ENCODE data around the gene TMEM59. TPM values are rescaled to one million over a fixed set of nuclear protein-coding genes. Genes with fewer than 3 reads are reported as not detected.

TMEM59 gene
- total and polyA plus RNA-seq, 2 of the 8 experiments (the other 6 are each of a cell fraction or from before 2014, with no cell fraction given) = 116 to 139 TPM

GRCh38 chr1:53998223-53998622, 54.8 kb downstream of the TMEM59 start:
- no peak overlapping the region for H2BK12ac ChIP-seq (ENCODE audit: low read depth, low read length)
- H2BK5ac ChIP-seq (ENCODE audit: low read depth, low read length) = no peak overlapping the region
- H3K9me3 ChIP-seq (ENCODE audit: insufficient read depth in 2 of 2, low read depth in 1 of 2, low read length in 1 of 2) = no peaks in the 10 kb centered on the region
- no peak overlapping the region for H3K27ac ChIP-seq (ENCODE audit: low read depth, low read length)
- DNase-seq (ENCODE audit: low read depth in 1 of 2, low spot score in 2 of 2) (no peak), FAIRE-seq (no peak)
- H3K79me1 ChIP-seq (ENCODE audit: low read depth, low read length) = no peaks in the 10 kb centered on the region
- H4K8ac ChIP-seq (ENCODE audit: extremely low read depth, insufficient read depth, low read length) = no peak overlapping the region
- no peak overlapping the region for H4K5ac ChIP-seq (ENCODE audit: insufficient read length, low read depth, low read length)
- H2AK5ac ChIP-seq (ENCODE audit: low read depth, low read length) = no peak overlapping the region
- H3K23me2 ChIP-seq (ENCODE audit: low read depth, low read length) = no peaks in the 10 kb centered on the region
- H2AFZ ChIP-seq (ENCODE audit: low read length) = no peak overlapping the region
- no peaks in the 10 kb centered on the region for H3K27me3 ChIP-seq (replicated peaks in 1 of 4; ENCODE audit: control insufficient read depth in 3 of 4, extremely low read depth in 1 of 4, insufficient read depth in 3 of 4, low read length in 3 of 4)
- no peaks in the 10 kb centered on the region for H3K36me3 ChIP-seq (ENCODE audit: control insufficient read depth in 2 of 4, insufficient read depth in 4 of 4, low read length in 3 of 4)
- H3K56ac ChIP-seq (replicated peaks; ENCODE audit: insufficient read length, low read depth, low read length) = no peak overlapping the region
- no peaks in the 10 kb centered on the region for H3K4me1 ChIP-seq (replicated peaks in 1 of 4; ENCODE audit: control insufficient read depth in 3 of 4, insufficient read depth in 4 of 4, low read length in 3 of 4)
- no peak overlapping the region for H3K18ac ChIP-seq (ENCODE audit: extremely low read depth, low read length)
- H3K79me2 ChIP-seq (ENCODE audit: control insufficient read depth in 1 of 2, insufficient read depth in 2 of 2, low read length in 2 of 2) = no peaks in the 10 kb centered on the region
- ChIA-PET POLR2A (ENCODE audit: partially characterized antibody) (no interaction called here), CTCF (ENCODE audit: partially characterized antibody) (interaction anchor here (0.6 to 1.4 kb wide), 2 partner anchors 18 to 49 kb away, joined by 3 read pairs; no protein-coding TSS in a partner anchor)
- TF ChIP-seq HDAC6 (IDR thresholded peaks at IDR 0.05; ENCODE audit: low read depth, low read length) (no peak), TCF12 (IDR thresholded peaks at IDR 0.05; ENCODE audit: low read depth, low read length) (no peak), PHF8 (conservative IDR thresholded peaks at IDR 0.05; ENCODE audit: low read depth, low read length) (no peak), CHD1 (IDR thresholded peaks at IDR 0.05; ENCODE audit: low read depth, low read length) (no peak), GABPA (IDR thresholded peaks at IDR 0.05; ENCODE audit: borderline replicate concordance, insufficient read depth, low read length) (no peak), CBX5 (IDR thresholded peaks at IDR 0.05; ENCODE audit: low read depth, low read length) (no peak), YY1 (IDR thresholded peaks at IDR 0.05; ENCODE audit: low read depth, low read length) (no peak), RXRA (IDR thresholded peaks at IDR 0.05; ENCODE audit: insufficient read depth, low read depth, low read length) (no peak), CHD2 (IDR thresholded peaks at IDR 0.05; ENCODE audit: low read length) (no peak), SRF (IDR thresholded peaks at IDR 0.05; ENCODE audit: low read depth, low read length) (no peak), SP1 (IDR thresholded peaks at IDR 0.05; ENCODE audit: low read depth, low read length) (no peak), BRCA1 (IDR thresholded peaks at IDR 0.05; ENCODE audit: low read depth, low read length) (no peak), MAFK (IDR thresholded peaks at IDR 0.05; ENCODE audit: low read depth, low read length) (no peak)
- TF ChIP-seq, protein P1, sequence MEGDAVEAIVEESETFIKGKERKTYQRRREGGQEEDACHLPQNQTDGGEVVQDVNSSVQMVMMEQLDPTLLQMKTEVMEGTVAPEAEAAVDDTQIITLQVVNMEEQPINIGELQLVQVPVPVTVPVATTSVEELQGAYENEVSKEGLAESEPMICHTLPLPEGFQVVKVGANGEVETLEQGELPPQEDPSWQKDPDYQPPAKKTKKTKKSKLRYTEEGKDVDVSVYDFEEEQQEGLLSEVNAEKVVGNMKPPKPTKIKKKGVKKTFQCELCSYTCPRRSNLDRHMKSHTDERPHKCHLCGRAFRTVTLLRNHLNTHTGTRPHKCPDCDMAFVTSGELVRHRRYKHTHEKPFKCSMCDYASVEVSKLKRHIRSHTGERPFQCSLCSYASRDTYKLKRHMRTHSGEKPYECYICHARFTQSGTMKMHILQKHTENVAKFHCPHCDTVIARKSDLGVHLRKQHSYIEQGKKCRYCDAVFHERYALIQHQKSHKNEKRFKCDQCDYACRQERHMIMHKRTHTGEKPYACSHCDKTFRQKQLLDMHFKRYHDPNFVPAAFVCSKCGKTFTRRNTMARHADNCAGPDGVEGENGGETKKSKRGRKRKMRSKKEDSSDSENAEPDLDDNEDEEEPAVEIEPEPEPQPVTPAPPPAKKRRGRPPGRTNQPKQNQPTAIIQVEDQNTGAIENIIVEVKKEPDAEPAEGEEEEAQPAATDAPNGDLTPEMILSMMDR (IDR thresholded peaks at IDR 0.05; ENCODE audit: control extremely low read depth in 1 of 3, insufficient read depth in 1 of 3, low read depth in 1 of 3, low read length in 3 of 3) = no peak
- no peak overlapping the region for H3K4ac ChIP-seq (replicated peaks; ENCODE audit: insufficient read length, low read depth, low read length)
- no peak overlapping the region for H2BK120ac ChIP-seq (replicated peaks; ENCODE audit: low read depth, low read length)
- no peak overlapping the region for H3K9ac ChIP-seq (replicated peaks in 1 of 4; ENCODE audit: extremely low read depth in 1 of 4, low read depth in 3 of 4, low read length in 3 of 4)
- no peaks in the 10 kb centered on the region for H4K20me1 ChIP-seq (replicated peaks in 1 of 2; ENCODE audit: control insufficient read depth in 1 of 2, insufficient read depth in 2 of 2, low read length in 2 of 2)
- H4K91ac ChIP-seq (replicated peaks; ENCODE audit: insufficient read length, low read length) = no peak overlapping the region
- H3K23ac ChIP-seq (ENCODE audit: insufficient read length) = no peak overlapping the region
- H2BK20ac ChIP-seq (ENCODE audit: low read length) = no peak overlapping the region
- no peak overlapping the region for H3K14ac ChIP-seq (ENCODE audit: insufficient read length)
- no peak overlapping the region for H2BK15ac ChIP-seq (ENCODE audit: low read length)
- H3K4me3 ChIP-seq (ENCODE audit: extremely low read depth in 1 of 4, insufficient read depth in 2 of 4, low read depth in 3 of 4, low read length in 4 of 4) = no peak overlapping the region
- 88% methylated on average over 1 of the region's 1 CpG; no CpG with 5 or more reads in 1 of the 2 experiments for WGBS, 2 experiments (ENCODE audit: extremely low coverage in 1 of 2, insufficient coverage in 1 of 2, insufficient read length in 1 of 2, insufficient replicate concordance in 2 of 2, low coverage in 1 of 2, low lambda C conversion rate in 2 of 2, missing lambda C conversion rate in 1 of 2)
- no peak overlapping the region for H3K4me2 ChIP-seq (ENCODE audit: insufficient read depth in 1 of 2, low read depth in 2 of 2, low read length in 2 of 2)
